Progenitor cell of endocrine pancreas (in vitro differentiated cells): ENCODE results near the gene UCP3. TPM values are rescaled to one million over a fixed set of nuclear protein-coding genes. Genes with fewer than 3 reads are reported as not detected.

Experiments used
- DNase-seq: peaks from one replicate; pipeline ENCODE4 v3.0.0; 2021; ENCODE audit warnings: low spot score; ENCODE audit not compliant: unreplicated experiment
- H3K27ac Mint-ChIP-seq: 2 replicates; pipeline ENCODE4 v1.8.0; 2021; ENCODE audit warnings: mild to moderate bottlenecking, moderate library complexity, mixed read lengths
- H3K27me3 Mint-ChIP-seq: 2 replicates; pipeline ENCODE4 v1.8.0; 2021; ENCODE audit warnings: mixed read lengths
- H3K36me3 Mint-ChIP-seq: 2 replicates; pipeline ENCODE4 v1.8.0; 2022; ENCODE audit warnings: mixed read lengths; ENCODE audit not compliant: insufficient read depth
- H3K4me1 Mint-ChIP-seq: 2 replicates; pipeline ENCODE4 v1.8.0; 2021; ENCODE audit warnings: low read depth, mixed read lengths
- H3K4me3 Mint-ChIP-seq: 2 replicates; pipeline ENCODE4 v1.8.0; 2021; ENCODE audit warnings: low read depth, mild to moderate bottlenecking, moderate library complexity, mixed read lengths
- H3K9me3 Mint-ChIP-seq: 2 replicates; pipeline ENCODE4 v1.8.0; 2021; ENCODE audit warnings: low read depth, mixed read lengths
- long read RNA-seq: library from polyadenylated mRNA; unstranded; transcript quantifications from one replicate; pipeline ENCODE4 v2.0.0, GENCODE V29; 2020
- total RNA-seq: library from RNA; stranded (reverse); gene quantifications from 2 replicates; pipeline ENCODE4 v1.2.1, GENCODE V29; 2021
- TF ChIP-seq, protein P1 (sequence below): fragments of 200-600 bp; sonication (generic); IDR thresholded peaks from one replicate; pipeline ENCODE4 v1.5.0; 2021; ENCODE audit warnings: antibody characterized with exemption, mild to moderate bottlenecking; ENCODE audit not compliant: unreplicated experiment

The UCP3 gene
- total RNA-seq: 4.3 and 5.2 TPM in 2 replicates
- long read RNA-seq: 0 reads

- H3K9me3 Mint-ChIP-seq: no peaks in the 10 kb centered on the region
- H3K36me3 Mint-ChIP-seq: peaks cover 11% of the 10 kb centered on the region
- H3K27ac Mint-ChIP-seq: no peak within 1 kb of the TSS
- DNase-seq: no peak
- peaks cover 20% of the 10 kb centered on the region for H3K4me1 Mint-ChIP-seq
- H3K27me3 Mint-ChIP-seq: no peaks in the 10 kb centered on the region
- no peak within 1 kb of the TSS for H3K4me3 Mint-ChIP-seq
- TF ChIP-seq, protein P1, sequence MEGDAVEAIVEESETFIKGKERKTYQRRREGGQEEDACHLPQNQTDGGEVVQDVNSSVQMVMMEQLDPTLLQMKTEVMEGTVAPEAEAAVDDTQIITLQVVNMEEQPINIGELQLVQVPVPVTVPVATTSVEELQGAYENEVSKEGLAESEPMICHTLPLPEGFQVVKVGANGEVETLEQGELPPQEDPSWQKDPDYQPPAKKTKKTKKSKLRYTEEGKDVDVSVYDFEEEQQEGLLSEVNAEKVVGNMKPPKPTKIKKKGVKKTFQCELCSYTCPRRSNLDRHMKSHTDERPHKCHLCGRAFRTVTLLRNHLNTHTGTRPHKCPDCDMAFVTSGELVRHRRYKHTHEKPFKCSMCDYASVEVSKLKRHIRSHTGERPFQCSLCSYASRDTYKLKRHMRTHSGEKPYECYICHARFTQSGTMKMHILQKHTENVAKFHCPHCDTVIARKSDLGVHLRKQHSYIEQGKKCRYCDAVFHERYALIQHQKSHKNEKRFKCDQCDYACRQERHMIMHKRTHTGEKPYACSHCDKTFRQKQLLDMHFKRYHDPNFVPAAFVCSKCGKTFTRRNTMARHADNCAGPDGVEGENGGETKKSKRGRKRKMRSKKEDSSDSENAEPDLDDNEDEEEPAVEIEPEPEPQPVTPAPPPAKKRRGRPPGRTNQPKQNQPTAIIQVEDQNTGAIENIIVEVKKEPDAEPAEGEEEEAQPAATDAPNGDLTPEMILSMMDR: no peak
Observed at GRCh38 chr11:74008373-74009229, at the start of gene UCP3. TSS of gene UCP3 (minus strand) at chr11:74009085. CDS start at chr11:74007042, 2,043 bp downstream.

GRCh38 chr11:74057249-74058151, 48.6 kb upstream of the UCP3 start:
- Mint-ChIP-seq H3K27ac (no peak overlapping the region), H3K27me3 (no peaks in the 10 kb centered on the region), H3K9me3 (peaks cover 7% of the 10 kb centered on the region), H3K4me1 (peaks cover 1% of the 10 kb centered on the region), H3K36me3 (peaks cover 22% of the 10 kb centered on the region), H3K4me3 (no peak overlapping the region)
- DNase-seq: no peak
- TF ChIP-seq, protein P1: no peak

- H3K4me3 Mint-ChIP-seq: no peak overlapping the region
- peaks cover 1% of the 10 kb centered on the region for H3K4me1 Mint-ChIP-seq
- H3K27me3 Mint-ChIP-seq: no peaks in the 10 kb centered on the region
- peaks cover 12% of the 10 kb centered on the region for H3K36me3 Mint-ChIP-seq
- no peak overlapping the region for H3K27ac Mint-ChIP-seq
- peaks cover 6% of the 10 kb centered on the region for H3K9me3 Mint-ChIP-seq
- TF ChIP-seq, protein P1: no peak
- DNase-seq: no peak
Observed at GRCh38 chr11:74055938-74056337, 47.1 kb upstream of the UCP3 start.

DNA sequence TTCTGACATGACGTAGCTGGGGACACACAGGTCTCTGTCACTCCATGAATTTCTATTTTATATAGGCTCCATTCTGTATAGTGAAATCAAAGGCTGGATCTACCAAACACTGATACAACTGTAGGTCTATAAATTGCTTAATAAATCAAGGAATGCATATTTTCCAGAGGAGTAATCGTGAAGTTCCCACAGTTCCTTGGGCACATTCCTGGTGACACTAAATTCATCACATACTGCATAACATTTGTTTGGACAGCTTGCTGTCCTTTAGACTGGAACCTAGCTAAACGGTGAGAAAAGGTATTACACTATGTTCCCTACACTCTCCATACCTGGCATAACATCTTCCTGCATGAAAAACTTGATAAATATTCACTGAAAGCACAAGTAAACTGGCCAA, 41.6 kb upstream of the UCP3 start:
- no peaks in the 10 kb centered on the region for H3K9me3 Mint-ChIP-seq

More for the DNA sequence above, 41.6 kb upstream of the UCP3 start:
- TF ChIP-seq, protein P1: no peak
- peaks cover 7% of the 10 kb centered on the region for H3K36me3 Mint-ChIP-seq
- no peaks in the 10 kb centered on the region for H3K4me1 Mint-ChIP-seq
- no peak overlapping the region for H3K4me3 Mint-ChIP-seq
- DNase-seq: no peak
- no peak overlapping the region for H3K27ac Mint-ChIP-seq
- H3K27me3 Mint-ChIP-seq: no peaks in the 10 kb centered on the region
